Esophagus (tissue), 2 donors: ENCODE data around the gene CALR3. TPM values are rescaled to one million over a fixed set of nuclear protein-coding genes. Genes with fewer than 3 reads are reported as not detected.
"Not testable (repeated sequence)": the region's sequence is repeated elsewhere in the genome, so short reads cannot be mapped to it uniquely, and the experiment has no call there.

Experiments
- H3K27ac ChIP-seq, 2 donors: one replicate each; pipeline ENCODE4 v1.5.1; 2013; ENCODE audit warnings: low read depth in 2 of 2, mild to moderate bottlenecking in 2 of 2, inconsistent platforms in 1 of 2, low read length in 1 of 2, moderate library complexity in 1 of 2
- H3K27me3 ChIP-seq, 2 donors: one replicate each; pipeline ENCODE4 v1.6.1; 2013; ENCODE audit warnings: low read length in 2 of 2, control low read depth in 1 of 2, mild to moderate bottlenecking in 1 of 2; ENCODE audit not compliant: insufficient read depth in 2 of 2, control insufficient read depth in 1 of 2
- H3K36me3 ChIP-seq, 2 donors: one replicate each; pipeline ENCODE4 v1.6.1; 2013; ENCODE audit warnings: low read length in 1 of 2; ENCODE audit not compliant: control insufficient read depth in 2 of 2, insufficient read depth in 2 of 2
- H3K4me1 ChIP-seq, 2 donors: one replicate each; pipeline ENCODE4 v1.6.1; 2013; ENCODE audit warnings: low read length in 1 of 2; ENCODE audit not compliant: control insufficient read depth in 2 of 2, insufficient read depth in 2 of 2
- H3K4me3 ChIP-seq, 2 donors: one replicate each; pipeline ENCODE4 v1.5.1; 2013; ENCODE audit warnings: low read length in 2 of 2, mild to moderate bottlenecking in 2 of 2, low read depth in 1 of 2, moderate library complexity in 1 of 2
- H3K9me3 ChIP-seq, 2 donors: one replicate each; pipeline ENCODE4 v1.6.1; 2013; ENCODE audit warnings: mild to moderate bottlenecking in 2 of 2, low read depth in 1 of 2, low read length in 1 of 2, moderate library complexity in 1 of 2; ENCODE audit not compliant: control insufficient read depth in 2 of 2, insufficient read depth in 1 of 2
- WGBS, 2 donors: extraction: QIAGEN DNeasy Blood & Tissue Kit; methylation state at CpG; one replicate each; pipeline ENCODE4 v1.1.7; 2013; 5-methylcytosine and 5-hydroxymethylcytosine counted together
- polyA plus RNA-seq, 2 donors: library from polyadenylated mRNA; stranded (reverse); fragments of 200-250 nt; gene quantifications; one replicate each; pipeline ENCODE4 v1.2.3, GENCODE V29; 2013
- donor health status: healthy with polysubstance abuse.
- donor health status: Bipolar disorder and iron deficiency.

The CALR3 gene
- polyA plus RNA-seq, 2 donors, result 0.02 TPM; not detected in 1

- H3K36me3 ChIP-seq, result peaks cover 24 to 64% of the 10 kb centered on the region in 2 donors
- no peak overlapping the region for H3K27ac ChIP-seq
- no peaks in the 10 kb centered on the region for H3K4me1 ChIP-seq
- 83 to 88% methylated on average over 14 of the region's 14 CpGs for WGBS, 2 donors
- H3K9me3 ChIP-seq, result peaks cover 0 to 4% of the 10 kb centered on the region in 2 donors
- H3K27me3 ChIP-seq, result no peaks in the 10 kb centered on the region
- no peak overlapping the region for H3K4me3 ChIP-seq
These were observed 22.1 kb upstream of the CALR3 start for GRCh38 chr19:16518061-16518460.

GRCh38 chr19:16516923-16517610, 21.1 kb upstream of the CALR3 start:
- WGBS, 2 donors, result 68 to 80% methylated on average over 14 of the region's 14 CpGs
- Histone ChIP-seq H3K4me3 (no peak overlapping the region), H3K4me1 (no peaks in the 10 kb centered on the region), H3K27ac (no peak overlapping the region), H3K9me3 (peaks cover 0 to 4% of the 10 kb centered on the region in 2 donors), H3K27me3 (no peaks in the 10 kb centered on the region), H3K36me3 (peaks cover 24 to 58% of the 10 kb centered on the region in 2 donors)

DNA sequence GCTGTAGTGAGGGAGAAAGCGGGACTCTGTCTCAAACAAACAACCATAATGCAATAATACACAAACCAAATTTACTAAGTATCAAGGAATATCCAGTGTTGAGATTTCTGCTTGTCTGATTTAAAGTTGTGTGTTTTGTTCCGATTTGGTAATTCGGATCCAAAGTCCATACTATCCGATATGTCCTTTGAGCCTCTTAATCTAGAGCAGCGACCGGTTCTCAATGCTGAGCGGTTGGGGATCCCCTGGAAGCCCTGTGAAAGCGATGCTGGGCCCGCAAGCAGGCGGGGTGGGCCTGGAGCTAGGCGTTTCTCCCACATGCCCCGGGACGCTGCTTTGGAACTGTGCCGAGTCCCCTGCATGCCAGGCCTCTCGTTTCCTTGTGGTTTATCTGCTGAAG, 20.4 kb upstream of the CALR3 start:
- H3K9me3 ChIP-seq, result peaks cover 0 to 4% of the 10 kb centered on the region in 2 donors
- no peaks in the 10 kb centered on the region for H3K4me1 ChIP-seq
- H3K36me3 ChIP-seq, result peaks cover 18 to 52% of the 10 kb centered on the region in 2 donors
- no peak overlapping the region for H3K27ac ChIP-seq
- no peak overlapping the region for H3K4me3 ChIP-seq
- H3K27me3 ChIP-seq, result no peaks in the 10 kb centered on the region
- 78 to 82% methylated on average over 15 of the region's 15 CpGs for WGBS, 2 donors

DNA sequence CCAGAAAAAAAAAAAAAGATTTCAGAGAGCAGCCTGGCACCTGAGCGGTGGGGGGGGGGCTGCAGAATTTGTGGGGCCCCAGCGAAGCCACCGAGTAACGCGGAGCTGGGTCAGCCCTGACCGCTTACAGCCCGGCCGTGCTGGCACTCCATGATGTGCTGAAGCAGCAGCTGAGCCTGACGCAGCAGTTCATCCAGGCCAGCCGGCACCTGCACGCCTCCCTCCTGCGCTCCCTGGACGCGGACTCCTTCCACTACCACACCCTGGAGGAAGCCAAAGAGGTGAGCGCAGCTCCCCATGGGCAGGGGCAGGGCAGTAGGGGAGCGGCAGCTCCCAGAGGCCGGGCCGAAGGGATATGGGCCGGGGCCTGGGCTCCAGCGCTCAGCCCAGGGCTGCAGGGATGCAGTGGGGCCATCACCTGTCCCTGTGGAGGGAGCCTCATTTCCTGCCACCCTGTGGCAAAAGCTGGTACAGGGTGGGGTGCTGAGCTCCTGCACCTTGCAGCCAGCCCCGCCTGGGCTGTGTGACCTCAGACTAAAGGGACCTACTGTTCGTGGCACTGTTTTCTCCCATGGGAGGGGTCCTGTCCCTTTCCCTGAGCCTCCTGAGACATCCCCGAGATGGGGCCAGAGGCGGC, 18.5 kb upstream of the CALR3 start:
- Histone ChIP-seq H3K27ac (no peak overlapping the region), H3K27me3 (no peaks in the 10 kb centered on the region), H3K36me3 (peaks cover 4 to 34% of the 10 kb centered on the region in 2 donors), H3K4me3 (no peak overlapping the region), H3K9me3 (peaks cover 0 to 4% of the 10 kb centered on the region in 2 donors), H3K4me1 (no peaks in the 10 kb centered on the region)
- 92 to 94% methylated on average over 24 of the region's 24 CpGs for WGBS, 2 donors

DNA sequence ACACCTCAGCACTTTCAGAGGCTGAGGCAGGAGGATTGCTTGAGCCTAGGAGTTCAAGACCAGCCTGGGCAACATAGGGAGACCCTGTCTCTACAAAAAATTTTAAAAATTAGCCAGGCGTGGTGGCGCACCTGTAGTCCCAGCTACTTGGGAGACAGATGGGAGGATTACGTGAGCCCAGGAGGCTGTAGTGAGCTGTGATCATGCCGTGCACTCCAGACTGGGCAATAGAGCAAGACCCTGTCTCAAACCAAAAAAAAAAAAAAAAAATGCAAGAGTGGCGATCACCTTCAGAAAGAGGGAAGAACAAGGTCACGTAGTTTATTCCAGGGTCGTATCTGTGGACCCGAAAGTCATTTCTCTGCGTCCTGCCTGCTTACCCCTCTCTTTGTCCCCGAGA, 16.6 kb upstream of the CALR3 start:
- H3K36me3 ChIP-seq, result peaks cover 3 to 17% of the 10 kb centered on the region in 2 donors
- H3K27ac ChIP-seq, H3K27me3 ChIP-seq, H3K4me3 ChIP-seq, H3K4me1 ChIP-seq, H3K9me3 ChIP-seq: not testable (repeated sequence)
- 93 to 94% methylated on average over 9 to 10 of the region's 10 CpGs for WGBS, 2 donors

- no peaks in the 10 kb centered on the region for H3K27me3 ChIP-seq
- 78 to 80% methylated on average over 28 of the region's 28 CpGs for WGBS, 2 donors
- no peaks in the 10 kb centered on the region for H3K4me1 ChIP-seq
- H3K36me3 ChIP-seq, result peaks cover 0 to 5% of the 10 kb centered on the region in 2 donors
- no peak overlapping the region for H3K4me3 ChIP-seq
- peak overlapping the region in 1 of 2 donors; percentile 5 for H3K27ac ChIP-seq
- H3K9me3 ChIP-seq, result no peaks in the 10 kb centered on the region
These were observed 13.4 kb upstream of the CALR3 start for GRCh38 chr19:16509141-16510061.

GRCh38 chr19:16508546-16508945, 12.6 kb upstream of the CALR3 start:
- no peaks in the 10 kb centered on the region for H3K27me3 ChIP-seq
- 92% methylated on average over 5 of the region's 5 CpGs for WGBS, 2 donors
- H3K36me3 ChIP-seq, result peaks cover 0 to 3% of the 10 kb centered on the region in 2 donors
- H3K4me3 ChIP-seq, result no peak overlapping the region
- H3K9me3 ChIP-seq, result no peaks in the 10 kb centered on the region
- no peaks in the 10 kb centered on the region for H3K4me1 ChIP-seq
- H3K27ac ChIP-seq, result no peak overlapping the region

GRCh38 chr19:16506961-16507360, 11.0 kb upstream of the CALR3 start:
- Histone ChIP-seq H3K27ac (no peak overlapping the region), H3K36me3 (no peaks in the 10 kb centered on the region)
- WGBS, 2 donors, result 89 to 90% methylated on average over 6 of the region's 6 CpGs

GRCh38 chr19:16506161-16506560, 10.2 kb upstream of the CALR3 start:
- not testable (repeated sequence) for H3K4me1 ChIP-seq, H3K27me3 ChIP-seq, H3K4me3 ChIP-seq, H3K36me3 ChIP-seq, H3K27ac ChIP-seq, H3K9me3 ChIP-seq
- 92 to 94% methylated on average over 10 to 11 of the region's 11 CpGs for WGBS, 2 donors

More at GRCh38 chr19:16506961-16507360, 11.0 kb upstream of the CALR3 start:
- no peaks in the 10 kb centered on the region for H3K9me3 ChIP-seq
- H3K27me3 ChIP-seq, result no peaks in the 10 kb centered on the region
- H3K4me3 ChIP-seq, result no peak overlapping the region
- H3K4me1 ChIP-seq, result no peaks in the 10 kb centered on the region
